ENCODE data around the gene IFNAR2. TPM values are rescaled to one million over a fixed set of nuclear protein-coding genes. Genes with fewer than 3 reads are reported as not detected.

Gene IFNAR2
- total and polyA plus RNA-seq, 2 donors (not counting 3 experiments of a cell fraction or from before 2014, with no cell fraction given): 22.8 to 42.1 TPM

- no peaks in the 10 kb centered on the region for H3K4me1 ChIP-seq (ENCODE audit: control insufficient read depth, extremely low read depth, insufficient read depth, low read length)
- CTCF ChIA-PET: interaction anchor here (0.6 to 3.9 kb wide), 93 partner anchors 8 to 596 kb away, joined by 3 to 133 read pairs (median 5); partner anchors contain the start of genes IFNAR1, IL10RB, PAXBP1 and TMEM50B
- H3K36me3 ChIP-seq (ENCODE audit: control insufficient read depth in 2 of 2, extremely low read depth in 1 of 2, insufficient read depth in 2 of 2, low read length in 2 of 2): no peaks in the 10 kb centered on the region
- BruUV-seq (replicated peaks): no TSS peak
- no peaks in the 10 kb centered on the region for H3K9me1 ChIP-seq (replicated peaks; ENCODE audit: control insufficient read depth, extremely low read depth, insufficient read depth, low read length)
- H2AFZ ChIP-seq (ENCODE audit: low read depth, low read length): peak overlapping the region; percentile 34
- DNase-seq (ENCODE audit: low read depth, low spot score) (peak; percentile 58), FAIRE-seq (peak; percentile 77)
- POLR2A ChIA-PET: no interaction called here
- no peaks in the 10 kb centered on the region for H3K79me2 ChIP-seq (ENCODE audit: control insufficient read depth, insufficient read depth, low read length)
- intact Hi-C loops (cut with micrococcal nuclease): loop anchor here (1.0 to 5.0 kb wide), 5 partner anchors 70 to 365 kb away; no protein-coding TSS in a partner anchor
- no peak overlapping the region for H3K9ac ChIP-seq (replicated peaks; ENCODE audit: extremely low read depth, insufficient read depth, low read length)
- no peak overlapping the region for H3K27ac ChIP-seq (ENCODE audit: insufficient read depth, low read depth, low read length)
- TF ChIP-seq CTCF (IDR thresholded peaks at IDR 0.05; ENCODE audit: extremely low read depth in 1 of 2, insufficient read depth in 1 of 2, low read depth in 1 of 2, low read length in 2 of 2): peak; percentile 67
- TF ChIP-seq POLR2A (IDR thresholded peaks at IDR 0.05; ENCODE audit: low read depth, low read length): no peak
- TF ChIP-seq MYC (IDR thresholded peaks at IDR 0.05; ENCODE audit: low read depth, low read length): no peak
- H4K20me1 ChIP-seq (replicated peaks; ENCODE audit: control insufficient read depth, extremely low read depth, insufficient read depth, low read length): no peaks in the 10 kb centered on the region
- H3K27me3 ChIP-seq (ENCODE audit: control insufficient read depth in 2 of 2, insufficient read depth in 2 of 2, low read length in 2 of 2): no peaks in the 10 kb centered on the region
- H3K4me3 ChIP-seq (replicated peaks in 1 of 3; ENCODE audit: insufficient read depth in 1 of 3, low read depth in 1 of 3, low read length in 3 of 3): no peak overlapping the region
- dilution Hi-C loops (cut with MboI; ENCODE audit: extremely low pct_ligation_motif_present, low sequenced_read_pairs): no loop called here
- H3K9me3 ChIP-seq (replicated peaks; ENCODE audit: control insufficient read depth, insufficient read depth, low read length): no peaks in the 10 kb centered on the region
- no peak overlapping the region for H3K4me2 ChIP-seq (ENCODE audit: insufficient read depth, low read length)
Measured at GRCh38 chr21:33196941-33197374, 32.8 kb upstream of the IFNAR2 start.

GRCh38 chr21:33197496-33197895 is 32.2 kb upstream of the IFNAR2 start:
- FAIRE-seq: no peak

More at GRCh38 chr21:33197496-33197895, 32.2 kb upstream of the IFNAR2 start:
- no peaks in the 10 kb centered on the region for H4K20me1 ChIP-seq (replicated peaks; ENCODE audit: control insufficient read depth, extremely low read depth, insufficient read depth, low read length)
- no peak for DNase-seq (ENCODE audit: low read depth, low spot score)
- ChIA-PET CTCF (interaction anchor here (0.6 to 3.9 kb wide), 93 partner anchors 7 to 597 kb away, joined by 3 to 133 read pairs (median 5); partner anchors contain the start of genes IFNAR1, IL10RB, PAXBP1 and TMEM50B), POLR2A (no interaction called here)
- H3K4me3 ChIP-seq (replicated peaks in 1 of 3; ENCODE audit: insufficient read depth in 1 of 3, low read depth in 1 of 3, low read length in 3 of 3): no peak overlapping the region
- no peaks in the 10 kb centered on the region for H3K9me1 ChIP-seq (replicated peaks; ENCODE audit: control insufficient read depth, extremely low read depth, insufficient read depth, low read length)
- H2AFZ ChIP-seq (ENCODE audit: low read depth, low read length): no peak overlapping the region
- H3K79me2 ChIP-seq (ENCODE audit: control insufficient read depth, insufficient read depth, low read length): no peaks in the 10 kb centered on the region
- no peak overlapping the region for H3K4me2 ChIP-seq (ENCODE audit: insufficient read depth, low read length)
- no peaks in the 10 kb centered on the region for H3K36me3 ChIP-seq (ENCODE audit: control insufficient read depth in 2 of 2, extremely low read depth in 1 of 2, insufficient read depth in 2 of 2, low read length in 2 of 2)
- no peak for TF ChIP-seq EZH2 (IDR thresholded peaks at IDR 0.05; ENCODE audit: borderline replicate concordance, low read depth, low read length, severe bottlenecking)
- no peak for TF ChIP-seq MAX (IDR thresholded peaks at IDR 0.05; ENCODE audit: insufficient read depth, insufficient read length)
- TF ChIP-seq POLR2A (IDR thresholded peaks at IDR 0.05; ENCODE audit: low read depth, low read length): no peak
- TF ChIP-seq MYC (IDR thresholded peaks at IDR 0.05; ENCODE audit: low read depth, low read length): no peak
- TF ChIP-seq JUN (IDR thresholded peaks at IDR 0.05; ENCODE audit: borderline replicate concordance, insufficient read depth, insufficient read length, low read depth): no peak
- TF ChIP-seq GATA2 (IDR thresholded peaks at IDR 0.05; ENCODE audit: insufficient read depth, insufficient read length, low read depth, low read length): no peak
- TF ChIP-seq FOS (IDR thresholded peaks at IDR 0.05; ENCODE audit: borderline replicate concordance, insufficient read depth, low read length): no peak
- TF ChIP-seq POLR2AphosphoS5 (IDR thresholded peaks at IDR 0.05; ENCODE audit: insufficient read depth, low read depth, low read length): no peak
- H3K4me1 ChIP-seq (ENCODE audit: control insufficient read depth, extremely low read depth, insufficient read depth, low read length): no peaks in the 10 kb centered on the region
- intact Hi-C loops (cut with micrococcal nuclease) (loop anchor here (1.0 to 5.0 kb wide), 5 partner anchors 71 to 365 kb away; no protein-coding TSS in a partner anchor), dilution Hi-C loops (cut with MboI; ENCODE audit: extremely low pct_ligation_motif_present, low sequenced_read_pairs) (no loop called here)
- no peak overlapping the region for H3K9ac ChIP-seq (replicated peaks; ENCODE audit: extremely low read depth, insufficient read depth, low read length)
- H3K9me3 ChIP-seq (replicated peaks; ENCODE audit: control insufficient read depth, insufficient read depth, low read length): no peaks in the 10 kb centered on the region
- BruUV-seq (replicated peaks): no TSS peak
- no peaks in the 10 kb centered on the region for H3K27me3 ChIP-seq (ENCODE audit: control insufficient read depth in 2 of 2, insufficient read depth in 2 of 2, low read length in 2 of 2)
- no peak overlapping the region for H3K27ac ChIP-seq (ENCODE audit: insufficient read depth, low read depth, low read length)
